GM23338 (cell line): Measurements from ENCODE around the gene STARD13. TPM values are rescaled to one million over a fixed set of nuclear protein-coding genes. Genes with fewer than 3 reads are reported as not detected.

Source experiments
- ATAC-seq: fragments of 200-7000 bp; cut with Tn5 transposase; 3 replicates; pipeline ENCODE4 v1.9.1; 2020
- DNase-seq: peaks from one replicate; pipeline ENCODE4 v3.0.0-alpha.2; 2015; ENCODE audit warnings: low spot score
- H2AFZ ChIP-seq: fragments of 200-600 bp; sonication (generic); 2 replicates; pipeline ENCODE4 v1.8.0; 2016; ENCODE audit warnings: antibody characterized with exemption, mild to moderate bottlenecking, moderate library complexity
- H3F3A ChIP-seq: fragments of 200-600 bp; sonication (generic); replicated peaks from 2 replicates; pipeline ENCODE4 v1.8.0; 2017; ENCODE audit warnings: antibody characterized with exemption, mixed run types, low read depth
- H3K27ac ChIP-seq: fragments of 200-600 bp; sonication (generic); 2 replicates; pipeline ENCODE4 v1.6.1; 2016; ENCODE audit warnings: low read depth
- H3K27me3 ChIP-seq: fragments of 200-600 bp; sonication (generic); 2 replicates; pipeline ENCODE4 v1.8.0; 2016; ENCODE audit warnings: mild to moderate bottlenecking, mixed run types, moderate library complexity; ENCODE audit not compliant: insufficient read depth
- H3K36me3 ChIP-seq: fragments of 200-600 bp; sonication (generic); 2 replicates; pipeline ENCODE4 v1.8.0; 2016; ENCODE audit warnings: mild to moderate bottlenecking; ENCODE audit not compliant: insufficient read depth
- H3K4me1 ChIP-seq: fragments of 200-600 bp; sonication (generic); 2 replicates; pipeline ENCODE4 v1.8.0; 2016; ENCODE audit warnings: mild to moderate bottlenecking, moderate library complexity; ENCODE audit not compliant: insufficient read depth
- H3K4me2 ChIP-seq: fragments of 200-600 bp; sonication (generic); 2 replicates; pipeline ENCODE4 v1.7.1; 2017; ENCODE audit warnings: mixed run types
- H3K4me3 ChIP-seq: fragments of 200-600 bp; sonication (generic); 2 replicates; pipeline ENCODE4 v1.6.1; 2016; ENCODE audit warnings: mixed run types
- H3K79me2 ChIP-seq: fragments of 200-600 bp; sonication (generic); replicated peaks from 2 replicates; pipeline ENCODE4 v1.8.0; 2017; ENCODE audit warnings: mild to moderate bottlenecking; ENCODE audit not compliant: insufficient read depth
- H3K9me2 ChIP-seq: fragments of 200-600 bp; sonication (generic); 2 replicates; pipeline ENCODE4 v1.8.0; 2017; ENCODE audit not compliant: insufficient read depth
- H4K20me1 ChIP-seq: fragments of 200-600 bp; sonication (generic); replicated peaks from 2 replicates; pipeline ENCODE4 v1.8.0; 2017; ENCODE audit warnings: mild to moderate bottlenecking; ENCODE audit not compliant: insufficient read depth
- H3K27ac Mint-ChIP-seq: 2 replicates; pipeline ENCODE4 v1.8.0; 2020; ENCODE audit warnings: inconsistent platforms, mild to moderate bottlenecking, moderate library complexity, mixed read lengths
- H3K27me3 Mint-ChIP-seq: 3 replicates; pipeline ENCODE4 v1.8.0; 2022; ENCODE audit warnings: low read depth, mild to moderate bottlenecking, moderate library complexity, mixed read lengths, inconsistent platforms; ENCODE audit not compliant: insufficient read depth, poor library complexity
- H3K36me3 Mint-ChIP-seq: 3 replicates; pipeline ENCODE4 v1.8.0; 2021; ENCODE audit warnings: low read depth, mild to moderate bottlenecking, inconsistent platforms, moderate library complexity, mixed read lengths
- H3K4me1 Mint-ChIP-seq: 3 replicates; pipeline ENCODE4 v1.8.0; 2020; ENCODE audit warnings: mild to moderate bottlenecking, inconsistent platforms, mixed read lengths
- H3K4me3 Mint-ChIP-seq: 3 replicates; pipeline ENCODE4 v1.8.0; 2021; ENCODE audit warnings: moderate library complexity, mild to moderate bottlenecking, inconsistent platforms, mixed read lengths
- H3K9me3 Mint-ChIP-seq: 3 replicates; pipeline ENCODE4 v1.8.0; 2020; ENCODE audit warnings: moderate library complexity, mild to moderate bottlenecking, inconsistent platforms, mixed read lengths
- JUNB ChIP-seq: IDR thresholded peaks from one replicate; pipeline ENCODE4 v1.6.1; 2016; ENCODE audit warnings: antibody characterized with exemption; ENCODE audit not compliant: unreplicated experiment
- NANOG ChIP-seq: IDR thresholded peaks from 2 replicates; pipeline ENCODE4 v1.6.1; 2016; ENCODE audit warnings: antibody characterized with exemption, borderline replicate concordance
- POLR2AphosphoS5 ChIP-seq: IDR thresholded peaks from 2 replicates; pipeline ENCODE4 v1.6.1; 2016; ENCODE audit warnings: antibody characterized with exemption, low read depth
- ZNF114 ChIP-seq: fragments of 250-450 bp; sonication (Bioruptor Pico); IDR thresholded peaks from 2 replicates; pipeline ENCODE4 v1.5.0; 2020; ENCODE audit warnings: mild to moderate bottlenecking, moderate library complexity
- ZNF331 ChIP-seq: fragments of 250-450 bp; sonication (Bioruptor Pico); IDR thresholded peaks from 2 replicates; pipeline ENCODE4 v1.5.0; 2020; ENCODE audit warnings: low read depth, mild to moderate bottlenecking, moderate library complexity
- polyA plus RNA-seq: library from polyadenylated mRNA; unstranded; fragments of >200 nt; fragmentation: Nextera tagmentation; extraction: Ambion mirVana; gene quantifications from 2 replicates; pipeline ENCODE4 v1.2.1, GENCODE V29; 2016
- total RNA-seq: library from RNA; depleted of rRNA; stranded (reverse); fragments of >200 nt; shearing (Covaris generic); gene quantifications from 2 replicates; pipeline ENCODE4 v1.2.3, GENCODE V29; 2014
- TF ChIP-seq, protein P1 (sequence below), 2 experiments: fragments of 200-600 bp in 1 of 2; sonication (generic) in 1 of 2; conservative IDR thresholded peaks; 2 replicates each; pipeline versions ENCODE4 v1.5.1 to v1.6.1; 2016 to 2017; ENCODE audit warnings: antibody characterized with exemption in 2 of 2, low read depth in 2 of 2, mild to moderate bottlenecking in 2 of 2, moderate library complexity in 1 of 2
- TF ChIP-seq, protein P2 (sequence below): fragments of 250-450 bp; sonication (Bioruptor Pico); IDR thresholded peaks from 2 replicates; pipeline ENCODE4 v1.5.0; 2020; ENCODE audit warnings: mild to moderate bottlenecking, moderate library complexity

STARD13 gene
- total and polyA plus RNA-seq, 2 experiments from 2014 or later: 3.2 to 5.2 TPM

DNA sequence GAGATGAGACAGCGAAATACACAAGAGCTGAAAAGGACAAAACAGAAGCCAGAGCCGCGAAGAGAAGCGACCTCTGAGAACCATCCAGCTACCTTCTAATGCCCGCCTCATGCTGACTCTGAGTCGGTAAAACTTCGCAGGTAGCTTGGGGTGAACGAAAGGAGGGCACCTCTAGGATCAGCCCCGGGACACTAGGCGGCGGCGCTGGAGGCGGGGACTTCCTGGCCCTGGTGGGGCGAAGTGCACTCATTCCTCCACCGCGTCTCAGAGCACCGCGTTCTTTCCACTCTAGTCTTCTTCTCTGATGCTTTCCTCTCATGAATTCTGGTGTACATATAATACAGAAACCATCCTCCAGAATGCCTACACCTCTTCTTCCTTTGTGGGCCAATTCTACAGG lies 219.2 kb downstream of the STARD13 start:
- Histone ChIP-seq H3K4me3 (no peak overlapping the region), H3K4me2 (no peak overlapping the region), H3K4me1 (no peaks in the 10 kb centered on the region), H3K36me3 (no peaks in the 10 kb centered on the region), H4K20me1 (no peaks in the 10 kb centered on the region), H3K27me3 (no peaks in the 10 kb centered on the region), H3K79me2 (no peaks in the 10 kb centered on the region), H3F3A (no peaks in the 10 kb centered on the region), H2AFZ (peak overlapping the region; percentile 57; the same call in 1 of the 2 replicates), H3K9me2 (0 out of 2 replicates have a peak, but pooled peaks cover 3% of the 10 kb centered on the region), H3K27ac (no peak overlapping the region)
- H3K4me3 Mint-ChIP-seq: no peak overlapping the region
- H3K27me3 Mint-ChIP-seq: peaks cover 5% of the 10 kb centered on the region
- H3K9me3 Mint-ChIP-seq: no peaks in the 10 kb centered on the region; the same call in 2 of the 3 replicates
- no peak for TF ChIP-seq NANOG
- no peak for TF ChIP-seq POLR2AphosphoS5
- TF ChIP-seq JUNB: no peak
- TF ChIP-seq, protein P1, sequence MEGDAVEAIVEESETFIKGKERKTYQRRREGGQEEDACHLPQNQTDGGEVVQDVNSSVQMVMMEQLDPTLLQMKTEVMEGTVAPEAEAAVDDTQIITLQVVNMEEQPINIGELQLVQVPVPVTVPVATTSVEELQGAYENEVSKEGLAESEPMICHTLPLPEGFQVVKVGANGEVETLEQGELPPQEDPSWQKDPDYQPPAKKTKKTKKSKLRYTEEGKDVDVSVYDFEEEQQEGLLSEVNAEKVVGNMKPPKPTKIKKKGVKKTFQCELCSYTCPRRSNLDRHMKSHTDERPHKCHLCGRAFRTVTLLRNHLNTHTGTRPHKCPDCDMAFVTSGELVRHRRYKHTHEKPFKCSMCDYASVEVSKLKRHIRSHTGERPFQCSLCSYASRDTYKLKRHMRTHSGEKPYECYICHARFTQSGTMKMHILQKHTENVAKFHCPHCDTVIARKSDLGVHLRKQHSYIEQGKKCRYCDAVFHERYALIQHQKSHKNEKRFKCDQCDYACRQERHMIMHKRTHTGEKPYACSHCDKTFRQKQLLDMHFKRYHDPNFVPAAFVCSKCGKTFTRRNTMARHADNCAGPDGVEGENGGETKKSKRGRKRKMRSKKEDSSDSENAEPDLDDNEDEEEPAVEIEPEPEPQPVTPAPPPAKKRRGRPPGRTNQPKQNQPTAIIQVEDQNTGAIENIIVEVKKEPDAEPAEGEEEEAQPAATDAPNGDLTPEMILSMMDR (conservative IDR thresholded peaks at IDR 0.05; ENCODE audit: low read depth in 2 of 2): no peak
- TF ChIP-seq ZNF331 (CRISPR knock-in tag): no peak
- TF ChIP-seq, protein P2, sequence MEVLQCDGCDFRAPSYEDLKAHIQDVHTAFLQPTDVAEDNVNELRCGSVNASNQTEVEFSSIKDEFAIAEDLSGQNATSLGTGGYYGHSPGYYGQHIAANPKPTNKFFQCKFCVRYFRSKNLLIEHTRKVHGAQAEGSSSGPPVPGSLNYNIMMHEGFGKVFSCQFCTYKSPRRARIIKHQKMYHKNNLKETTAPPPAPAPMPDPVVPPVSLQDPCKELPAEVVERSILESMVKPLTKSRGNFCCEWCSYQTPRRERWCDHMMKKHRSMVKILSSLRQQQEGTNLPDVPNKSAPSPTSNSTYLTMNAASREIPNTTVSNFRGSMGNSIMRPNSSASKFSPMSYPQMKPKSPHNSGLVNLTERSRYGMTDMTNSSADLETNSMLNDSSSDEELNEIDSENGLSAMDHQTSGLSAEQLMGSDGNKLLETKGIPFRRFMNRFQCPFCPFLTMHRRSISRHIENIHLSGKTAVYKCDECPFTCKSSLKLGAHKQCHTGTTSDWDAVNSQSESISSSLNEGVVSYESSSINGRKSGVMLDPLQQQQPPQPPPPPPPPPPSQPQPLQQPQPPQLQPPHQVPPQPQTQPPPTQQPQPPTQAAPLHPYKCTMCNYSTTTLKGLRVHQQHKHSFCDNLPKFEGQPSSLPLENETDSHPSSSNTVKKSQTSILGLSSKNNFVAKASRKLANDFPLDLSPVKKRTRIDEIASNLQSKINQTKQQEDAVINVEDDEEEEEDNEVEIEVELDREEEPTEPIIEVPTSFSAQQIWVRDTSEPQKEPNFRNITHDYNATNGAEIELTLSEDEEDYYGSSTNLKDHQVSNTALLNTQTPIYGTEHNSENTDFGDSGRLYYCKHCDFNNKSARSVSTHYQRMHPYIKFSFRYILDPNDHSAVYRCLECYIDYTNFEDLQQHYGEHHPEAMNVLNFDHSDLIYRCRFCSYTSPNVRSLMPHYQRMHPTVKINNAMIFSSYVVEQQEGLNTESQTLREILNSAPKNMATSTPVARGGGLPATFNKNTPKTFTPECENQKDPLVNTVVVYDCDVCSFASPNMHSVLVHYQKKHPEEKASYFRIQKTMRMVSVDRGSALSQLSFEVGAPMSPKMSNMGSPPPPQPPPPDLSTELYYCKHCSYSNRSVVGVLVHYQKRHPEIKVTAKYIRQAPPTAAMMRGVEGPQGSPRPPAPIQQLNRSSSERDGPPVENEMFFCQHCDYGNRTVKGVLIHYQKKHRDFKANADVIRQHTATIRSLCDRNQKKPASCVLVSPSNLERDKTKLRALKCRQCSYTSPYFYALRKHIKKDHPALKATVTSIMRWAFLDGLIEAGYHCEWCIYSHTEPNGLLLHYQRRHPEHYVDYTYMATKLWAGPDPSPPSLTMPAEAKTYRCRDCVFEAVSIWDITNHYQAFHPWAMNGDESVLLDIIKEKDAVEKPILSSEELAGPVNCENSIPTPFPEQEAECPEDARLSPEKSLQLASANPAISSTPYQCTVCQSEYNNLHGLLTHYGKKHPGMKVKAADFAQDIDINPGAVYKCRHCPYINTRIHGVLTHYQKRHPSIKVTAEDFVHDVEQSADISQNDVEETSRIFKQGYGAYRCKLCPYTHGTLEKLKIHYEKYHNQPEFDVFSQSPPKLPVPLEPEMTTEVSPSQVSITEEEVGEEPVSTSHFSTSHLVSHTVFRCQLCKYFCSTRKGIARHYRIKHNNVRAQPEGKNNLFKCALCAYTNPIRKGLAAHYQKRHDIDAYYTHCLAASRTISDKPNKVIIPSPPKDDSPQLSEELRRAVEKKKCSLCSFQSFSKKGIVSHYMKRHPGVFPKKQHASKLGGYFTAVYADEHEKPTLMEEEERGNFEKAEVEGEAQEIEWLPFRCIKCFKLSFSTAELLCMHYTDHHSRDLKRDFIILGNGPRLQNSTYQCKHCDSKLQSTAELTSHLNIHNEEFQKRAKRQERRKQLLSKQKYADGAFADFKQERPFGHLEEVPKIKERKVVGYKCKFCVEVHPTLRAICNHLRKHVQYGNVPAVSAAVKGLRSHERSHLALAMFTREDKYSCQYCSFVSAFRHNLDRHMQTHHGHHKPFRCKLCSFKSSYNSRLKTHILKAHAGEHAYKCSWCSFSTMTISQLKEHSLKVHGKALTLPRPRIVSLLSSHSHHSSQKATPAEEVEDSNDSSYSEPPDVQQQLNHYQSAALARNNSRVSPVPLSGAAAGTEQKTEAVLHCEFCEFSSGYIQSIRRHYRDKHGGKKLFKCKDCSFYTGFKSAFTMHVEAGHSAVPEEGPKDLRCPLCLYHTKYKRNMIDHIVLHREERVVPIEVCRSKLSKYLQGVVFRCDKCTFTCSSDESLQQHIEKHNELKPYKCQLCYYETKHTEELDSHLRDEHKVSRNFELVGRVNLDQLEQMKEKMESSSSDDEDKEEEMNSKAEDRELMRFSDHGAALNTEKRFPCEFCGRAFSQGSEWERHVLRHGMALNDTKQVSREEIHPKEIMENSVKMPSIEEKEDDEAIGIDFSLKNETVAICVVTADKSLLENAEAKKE (CRISPR knock-in tag): no peak
- no peak for TF ChIP-seq ZNF114 (CRISPR knock-in tag)
- peaks cover 4% of the 10 kb centered on the region; the same call in 1 of the 3 replicates for H3K4me1 Mint-ChIP-seq
- ATAC-seq (peak; percentile 39; the same call in 1 of the 3 replicates), DNase-seq (peak; percentile 14)
- H3K27ac Mint-ChIP-seq: no peak overlapping the region
- no peaks in the 10 kb centered on the region for H3K36me3 Mint-ChIP-seq
